Mammary epithelial cell (primary cell): ENCODE measurements around the gene TATDN2.

Experiments
- EZH2 ChIP-seq: IDR thresholded peaks from 2 replicates; pipeline ENCODE4 v1.6.1; 2012; ENCODE audit warnings: low read length, inconsistent platforms, borderline replicate concordance
- TF ChIP-seq, protein P1 (sequence below), 2 donors: IDR thresholded peaks in 1 of 2; conservative IDR thresholded peaks in 1 of 2; 2 replicates each; pipeline ENCODE4 v1.5.1; 2011 to 2012; ENCODE audit warnings: inconsistent platforms in 2 of 2, low read length in 2 of 2, mild to moderate bottlenecking in 2 of 2, control low read depth in 1 of 2, low read depth in 1 of 2; ENCODE audit not compliant: insufficient read depth in 1 of 2; ENCODE audit errors: extremely low read depth in 1 of 2

DNA sequence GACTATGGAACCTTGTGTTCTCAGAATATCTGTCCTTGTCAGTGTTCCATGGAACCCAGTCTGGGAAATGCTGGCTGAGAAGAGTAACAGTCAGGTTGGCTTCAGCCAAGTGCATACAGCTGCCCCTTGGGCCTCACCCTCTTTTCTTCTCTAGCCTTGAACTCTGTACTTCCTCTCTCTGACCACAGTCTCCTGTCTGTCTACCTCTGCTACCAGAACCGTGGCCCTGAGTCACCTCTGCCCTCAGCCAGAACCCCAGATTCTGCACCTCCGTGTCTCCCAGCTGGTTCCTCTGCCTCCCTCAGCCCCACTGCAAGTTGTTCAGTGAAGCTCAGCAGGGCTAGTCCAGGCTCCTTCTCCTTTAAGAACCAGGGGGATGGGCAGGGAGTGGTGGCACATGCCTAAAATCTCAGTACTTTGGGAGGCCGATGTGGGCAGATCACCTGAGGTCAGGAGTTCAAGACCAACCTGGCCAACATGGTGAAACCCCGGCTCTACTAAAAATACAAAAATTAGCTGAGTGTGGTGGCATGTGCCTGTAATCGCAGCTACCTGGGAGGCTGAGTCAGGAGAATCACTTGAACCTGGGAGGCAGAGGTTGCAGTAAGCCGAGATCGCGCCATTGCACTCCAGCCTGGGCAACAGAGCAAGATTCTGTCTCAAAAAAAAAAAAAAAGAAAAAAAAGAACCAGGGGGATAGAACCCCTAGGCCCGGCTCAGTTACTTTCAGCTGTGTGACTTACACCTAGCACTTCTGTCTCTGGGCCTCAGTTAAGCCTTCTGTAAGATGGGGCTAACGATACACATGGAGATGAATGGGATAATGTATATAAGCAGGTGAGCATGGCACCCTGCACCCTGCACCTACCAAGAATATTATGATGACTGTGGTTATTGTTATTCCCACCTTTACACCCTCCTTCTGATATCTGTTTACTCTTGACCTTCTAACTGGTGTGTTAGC is 24.3 kb upstream of the TATDN2 start:
- TF ChIP-seq, protein P1, sequence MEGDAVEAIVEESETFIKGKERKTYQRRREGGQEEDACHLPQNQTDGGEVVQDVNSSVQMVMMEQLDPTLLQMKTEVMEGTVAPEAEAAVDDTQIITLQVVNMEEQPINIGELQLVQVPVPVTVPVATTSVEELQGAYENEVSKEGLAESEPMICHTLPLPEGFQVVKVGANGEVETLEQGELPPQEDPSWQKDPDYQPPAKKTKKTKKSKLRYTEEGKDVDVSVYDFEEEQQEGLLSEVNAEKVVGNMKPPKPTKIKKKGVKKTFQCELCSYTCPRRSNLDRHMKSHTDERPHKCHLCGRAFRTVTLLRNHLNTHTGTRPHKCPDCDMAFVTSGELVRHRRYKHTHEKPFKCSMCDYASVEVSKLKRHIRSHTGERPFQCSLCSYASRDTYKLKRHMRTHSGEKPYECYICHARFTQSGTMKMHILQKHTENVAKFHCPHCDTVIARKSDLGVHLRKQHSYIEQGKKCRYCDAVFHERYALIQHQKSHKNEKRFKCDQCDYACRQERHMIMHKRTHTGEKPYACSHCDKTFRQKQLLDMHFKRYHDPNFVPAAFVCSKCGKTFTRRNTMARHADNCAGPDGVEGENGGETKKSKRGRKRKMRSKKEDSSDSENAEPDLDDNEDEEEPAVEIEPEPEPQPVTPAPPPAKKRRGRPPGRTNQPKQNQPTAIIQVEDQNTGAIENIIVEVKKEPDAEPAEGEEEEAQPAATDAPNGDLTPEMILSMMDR (conservative IDR thresholded peaks at IDR 0.05 in 1 of 2, IDR thresholded peaks at IDR 0.05 in 1 of 2; ENCODE audit: extremely low read depth in 1 of 2, insufficient read depth in 1 of 2, low read depth in 1 of 2, low read length in 2 of 2): no peak
- no peak for TF ChIP-seq EZH2
